Left cardiac atrium (tissue), 4 donors: ENCODE data around the gene KIAA1549. TPM values are rescaled to one million over a fixed set of nuclear protein-coding genes. Genes with fewer than 3 reads are reported as not detected.
A peak's percentile ranks its signal among the peaks of the same experiment; 100 is the strongest.

Source experiments
- ATAC-seq, 2 donors: fragments of 200-7000 bp; cut with Tn5 transposase; one replicate each; pipeline ENCODE4 v1.9.1; 2020; ENCODE audit warnings: mild to moderate bottlenecking in 2 of 2, moderate library complexity in 2 of 2
- DNase-seq: peaks from one replicate; pipeline ENCODE4 v3.0.0-alpha.2; 2020
- intact Hi-C, 2 donors: fragments of 100-400 bp; cut with DNase I; formaldehyde crosslinking; loops; one replicate each; pipeline versions ENCODE4 v1.14.1 to v1.15.1; 2022 to 2023
- total RNA-seq, 2 donors: library from RNA; stranded (reverse); fragmentation: NEBNext Ultra II Directional; extraction: Animal tissue kit (Norgen Biotek cat#: 25700); gene quantifications; one replicate each; pipeline ENCODE4 v1.2.1, GENCODE V29; 2021
- donor health status: DM: no; HTN: yes; CAD: no.
- donor health status: DM: no; HTN: yes; CAD: no; lungs with severe emphysema.
- donor health status: DM: yes; HTN: yes; CAD: no.
- donor health status: Dilated cardiomyopathy.

The KIAA1549 gene
- total RNA-seq, 2 donors from 2014 or later: 1.3 to 1.5 TPM

DNA sequence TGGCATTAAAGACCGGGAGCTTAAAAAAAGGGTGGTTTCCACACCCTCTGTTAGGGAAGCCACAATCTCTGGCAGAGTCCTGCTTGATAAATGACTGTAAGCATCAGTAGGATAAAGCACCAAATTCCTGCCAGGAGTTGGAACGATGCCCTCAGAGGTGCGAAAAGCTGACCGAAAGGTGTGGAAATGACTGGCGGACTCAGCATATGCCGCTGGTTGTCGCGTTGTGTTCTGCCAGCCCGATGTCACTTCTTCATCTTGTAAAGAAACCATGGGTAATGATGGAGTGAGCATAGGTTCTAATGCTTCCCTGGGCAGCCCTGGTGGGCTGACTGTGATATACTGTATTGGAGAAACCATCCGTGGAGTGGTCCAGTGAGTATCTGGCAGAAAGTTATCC, 62.4 kb downstream of the KIAA1549 start:
- DNase-seq (no peak), ATAC-seq (no peak)
- intact Hi-C loops: no loop called here

DNA sequence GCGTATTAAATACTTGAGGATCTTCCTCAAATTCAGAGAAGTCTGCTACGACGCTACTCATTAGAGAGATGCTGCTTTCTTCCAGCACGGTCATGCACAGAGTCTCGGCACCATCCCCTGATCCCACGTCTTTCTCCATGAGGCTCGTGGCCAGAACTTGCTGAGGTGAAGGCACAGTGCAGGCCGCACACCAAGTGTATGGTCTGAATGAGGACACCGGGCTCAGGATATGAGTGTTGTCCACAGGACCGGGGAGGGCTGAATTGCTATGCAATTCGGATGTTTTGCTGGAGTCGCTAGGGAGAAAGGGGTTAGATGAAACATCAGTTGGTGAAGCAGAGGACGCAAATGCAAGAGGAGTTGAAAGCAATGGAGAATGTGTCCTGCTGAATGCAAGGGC, 63.0 kb downstream of the KIAA1549 start:
- ATAC-seq: no peak
- intact Hi-C loops: no loop called here

DNA sequence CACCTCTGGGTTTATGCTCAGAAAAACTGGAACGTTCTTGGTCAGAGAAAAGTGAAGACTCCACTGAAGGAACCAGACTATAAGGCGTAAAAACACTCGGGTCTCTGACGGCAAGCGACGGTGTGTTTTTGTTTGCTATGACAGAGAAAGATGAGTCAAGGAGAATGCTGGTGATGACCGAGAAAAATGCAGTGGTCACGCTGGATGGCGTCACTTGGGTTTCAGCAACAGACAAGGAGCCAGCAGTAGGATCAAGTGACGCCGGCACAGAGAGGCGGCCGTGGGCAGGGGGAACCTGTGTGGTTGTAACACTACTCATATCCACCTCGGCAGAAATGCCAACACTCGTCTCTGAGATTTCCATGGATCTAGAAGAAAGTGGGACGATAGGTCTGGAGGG, 63.4 kb downstream of the KIAA1549 start:
- intact Hi-C loops: no loop called here
- DNase-seq: no peak
- ATAC-seq: no peak

More for the DNA sequence above, 63.0 kb downstream of the KIAA1549 start:
- no peak for DNase-seq

- no peak for ATAC-seq
- intact Hi-C loops: no loop called here
These were observed 64.5 kb downstream of the KIAA1549 start for GRCh38 chr7:138916731-138917130.

DNA sequence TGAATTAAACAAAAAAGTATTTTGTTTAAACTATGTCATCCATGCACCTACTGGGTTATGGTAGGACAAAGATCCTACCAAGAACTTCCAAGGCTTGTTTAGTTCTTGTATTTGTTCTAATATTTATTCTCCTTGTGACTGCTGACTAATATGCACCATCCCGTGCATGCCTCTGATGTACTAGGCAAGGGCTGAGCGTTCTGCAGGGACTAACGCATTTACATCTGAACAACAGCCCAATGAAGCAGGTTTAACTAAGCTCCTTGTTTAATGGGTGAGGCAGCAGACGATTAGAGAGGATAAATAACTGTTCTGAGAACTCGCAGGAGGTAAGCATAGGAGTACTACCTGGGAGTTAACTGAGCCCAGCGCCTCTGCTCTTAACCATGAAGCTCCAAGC, 64.9 kb downstream of the KIAA1549 start:
- ATAC-seq: no peak

More at GRCh38 chr7:138916731-138917130, 64.5 kb downstream of the KIAA1549 start:
- DNase-seq: no peak

DNA sequence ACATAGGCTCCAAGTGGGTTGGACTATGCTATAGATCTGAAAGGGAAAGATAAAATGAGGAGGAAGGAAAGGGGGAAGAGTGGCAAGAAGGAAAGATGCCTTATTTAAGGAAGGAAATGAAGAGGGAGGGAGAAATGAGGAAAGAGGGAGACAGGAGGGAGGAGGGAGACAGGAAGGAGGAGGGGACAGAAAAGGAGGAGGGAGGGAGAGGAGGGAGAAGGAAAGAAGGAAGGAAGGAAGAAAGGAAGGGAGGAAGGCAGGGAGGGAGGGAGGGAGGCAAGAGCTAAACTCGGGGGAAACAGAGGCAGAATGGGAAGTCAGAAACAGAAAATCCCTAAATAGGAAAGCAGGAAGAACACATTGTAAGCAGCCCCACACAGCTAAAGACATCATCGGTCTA, 67.4 kb downstream of the KIAA1549 start:
- intact Hi-C loops: no loop called here
- no peak for ATAC-seq
- DNase-seq: no peak

More for the DNA sequence above, 64.9 kb downstream of the KIAA1549 start:
- intact Hi-C loops: no loop called here
- no peak for DNase-seq

- DNase-seq (no peak), ATAC-seq (no peak)
- intact Hi-C loops: no loop called here
These were observed 70.2 kb downstream of the KIAA1549 start for GRCh38 chr7:138911007-138911406.

DNA sequence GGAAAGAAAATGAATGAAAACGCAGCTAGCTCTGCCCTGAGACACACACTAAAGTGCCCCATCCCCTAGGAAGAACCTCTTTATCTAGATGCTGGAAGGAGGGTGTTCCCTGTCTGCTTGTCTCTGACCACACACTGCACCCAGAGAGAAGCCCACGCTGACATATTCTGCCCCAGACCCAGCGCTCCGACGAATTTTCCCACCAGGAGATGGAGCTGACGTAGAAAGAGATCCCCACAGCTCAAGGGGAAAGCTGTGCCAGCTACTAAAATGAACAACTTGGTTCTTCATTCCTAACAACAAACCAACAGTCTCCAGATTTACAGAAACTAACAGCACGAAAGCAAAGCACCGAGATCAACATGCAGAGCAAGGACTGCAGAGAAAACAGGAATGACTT, 73.3 kb downstream of the KIAA1549 start:
- peak in 1 of 2 donors; percentile 34 for ATAC-seq
- intact Hi-C loops: no loop called here
- DNase-seq: no peak

- ATAC-seq (peak in 1 of 2 donors; percentile 45), DNase-seq (no peak)
- intact Hi-C loops: no loop called here
These were observed 73.9 kb downstream of the KIAA1549 start for GRCh38 chr7:138907201-138907847.

DNA sequence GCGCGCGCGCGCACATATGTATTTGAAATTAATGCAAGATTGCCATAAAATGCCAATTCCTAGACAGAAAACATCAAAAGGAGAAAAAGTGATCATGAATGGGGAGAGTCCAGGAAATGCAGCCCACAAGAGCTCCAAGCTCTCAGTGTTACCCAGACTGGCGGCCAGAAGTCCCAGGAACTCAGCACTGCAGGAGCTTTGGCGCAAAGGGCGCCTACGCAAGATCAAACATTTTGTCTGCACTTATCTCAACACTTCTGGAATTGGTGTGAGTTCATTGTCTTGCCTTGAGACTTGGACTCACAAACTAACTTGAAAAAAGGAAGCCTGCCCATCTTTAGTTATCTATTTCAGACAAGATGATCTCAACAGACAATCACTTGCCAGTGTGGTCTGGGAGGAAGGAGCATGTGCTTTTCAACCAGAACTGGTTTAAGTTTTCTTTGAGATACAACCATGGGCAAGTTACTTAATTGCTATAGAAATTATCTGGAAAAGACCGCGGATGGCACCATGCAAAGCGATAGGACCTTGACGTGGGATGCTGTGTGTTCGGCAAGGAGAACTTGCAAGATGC, 77.2 kb downstream of the KIAA1549 start:
- intact Hi-C loops: no loop called here
- no peak for DNase-seq
- ATAC-seq: no peak

GRCh38 chr7:138903186-138903820, 77.9 kb downstream of the KIAA1549 start:
- intact Hi-C loops: no loop called here
- no peak for ATAC-seq
- no peak for DNase-seq

- no peak for DNase-seq
- intact Hi-C loops: no loop called here
- no peak for ATAC-seq
These were observed 79.0 kb downstream of the KIAA1549 start for GRCh38 chr7:138902161-138902560.

DNA sequence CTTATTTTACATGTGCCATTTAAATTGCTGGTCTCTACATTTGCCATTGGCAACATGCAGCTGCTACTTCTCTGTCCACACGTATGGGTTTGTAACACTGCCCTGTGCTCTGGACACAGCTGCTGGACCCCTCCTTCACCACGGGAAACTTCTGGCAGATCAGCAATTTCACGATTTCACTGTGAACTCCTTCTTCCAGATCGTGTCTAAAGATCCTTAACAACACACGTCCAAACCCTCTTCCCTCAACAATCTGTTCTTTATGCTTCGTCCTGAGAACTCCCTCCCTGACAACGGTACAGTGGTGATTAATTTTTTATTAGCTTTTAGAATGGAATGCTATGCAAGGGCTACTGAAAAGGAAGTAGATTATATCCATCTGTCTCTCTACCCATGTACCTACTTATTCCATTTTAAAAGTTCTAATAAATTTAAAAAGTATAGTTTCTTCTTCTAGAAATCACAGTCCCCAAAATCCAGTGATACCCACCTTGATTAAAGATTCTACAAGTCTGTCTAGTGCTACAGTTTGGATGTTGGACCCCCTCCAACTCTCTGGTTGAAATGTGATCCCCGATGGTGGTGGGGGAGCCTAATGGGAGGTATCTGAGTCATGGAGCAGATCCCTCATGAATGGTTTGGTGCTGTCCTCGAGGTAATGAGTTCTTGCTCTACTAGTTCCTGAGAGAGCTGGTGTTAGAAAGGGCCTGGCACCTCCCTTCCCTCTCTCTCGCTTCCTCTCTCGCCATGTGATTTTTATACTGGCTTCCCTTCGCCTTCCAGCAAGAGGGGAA, 81.0 kb downstream of the KIAA1549 start:
- DNase-seq (no peak), ATAC-seq (no peak)
- intact Hi-C loops: no loop called here

DNA sequence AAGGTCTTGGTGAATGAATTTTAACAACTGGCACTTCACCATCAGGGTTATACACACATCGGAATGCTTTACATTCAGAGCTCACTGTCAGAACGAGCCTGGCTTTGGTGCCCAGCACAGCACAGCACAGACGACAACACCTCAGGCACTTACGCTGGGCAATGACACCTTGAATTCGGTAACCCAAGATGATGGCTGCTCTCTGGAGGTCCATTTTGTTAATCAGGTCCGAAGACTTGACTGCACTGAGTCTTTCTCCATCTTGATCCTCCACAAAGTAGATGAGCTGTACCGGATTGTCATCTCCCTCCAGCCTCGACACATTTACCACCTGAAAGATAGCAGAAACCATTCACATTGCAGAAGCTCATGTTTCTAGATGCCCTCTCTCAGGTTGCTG, 82.4 kb downstream of the KIAA1549 start:
- ATAC-seq: no peak
- intact Hi-C loops: no loop called here

GRCh38 chr7:138898255-138898654, 82.9 kb downstream of the KIAA1549 start:
- no peak for ATAC-seq
- DNase-seq: no peak
- intact Hi-C loops: no loop called here

More for the DNA sequence above, 82.4 kb downstream of the KIAA1549 start:
- no peak for DNase-seq

DNA sequence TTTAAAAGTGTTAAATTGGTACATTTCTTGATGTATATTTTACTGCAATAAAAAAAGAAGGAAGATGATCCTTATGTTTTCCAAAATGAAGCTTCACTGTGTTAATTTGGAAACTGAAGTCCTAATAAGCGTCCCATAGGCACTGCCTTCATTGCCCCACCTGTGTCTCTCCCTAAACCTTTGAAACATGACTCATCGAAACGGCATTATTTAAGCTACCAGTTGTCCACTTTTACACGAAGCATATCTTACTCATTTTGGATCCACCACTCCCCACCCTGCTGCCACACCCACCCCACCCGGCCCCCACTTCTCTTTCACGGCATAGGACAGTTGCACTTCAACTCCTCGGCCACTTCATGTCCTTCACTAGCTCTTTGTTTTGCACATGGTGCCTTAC, 85.5 kb downstream of the KIAA1549 start:
- ATAC-seq (no peak), DNase-seq (no peak)
- intact Hi-C loops: no loop called here

DNA sequence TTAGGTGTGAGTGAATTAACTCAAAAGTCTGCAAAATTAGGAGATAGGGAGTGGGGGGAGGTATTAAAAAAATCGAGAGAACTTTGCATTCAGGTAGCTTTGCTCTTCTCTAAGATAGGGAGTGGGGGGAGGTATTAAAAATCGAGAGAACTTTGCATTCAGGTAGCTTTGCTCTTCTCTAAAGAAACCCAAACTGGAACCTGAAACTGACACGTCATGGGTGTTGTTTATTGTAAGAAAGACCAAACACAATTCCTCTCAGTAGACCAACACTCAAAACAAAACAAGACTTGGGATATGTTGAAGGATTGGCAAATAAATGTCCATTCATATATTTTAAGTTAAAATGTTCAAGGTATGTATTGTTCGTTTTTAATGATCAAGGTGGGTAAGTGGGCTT, 87.9 kb downstream of the KIAA1549 start:
- ATAC-seq: no peak

GRCh38 chr7:138892812-138893211, 88.4 kb downstream of the KIAA1549 start:
- intact Hi-C loops: no loop called here
- no peak for ATAC-seq
- DNase-seq: no peak

More for the DNA sequence above, 87.9 kb downstream of the KIAA1549 start:
- no peak for DNase-seq
- intact Hi-C loops: no loop called here

DNA sequence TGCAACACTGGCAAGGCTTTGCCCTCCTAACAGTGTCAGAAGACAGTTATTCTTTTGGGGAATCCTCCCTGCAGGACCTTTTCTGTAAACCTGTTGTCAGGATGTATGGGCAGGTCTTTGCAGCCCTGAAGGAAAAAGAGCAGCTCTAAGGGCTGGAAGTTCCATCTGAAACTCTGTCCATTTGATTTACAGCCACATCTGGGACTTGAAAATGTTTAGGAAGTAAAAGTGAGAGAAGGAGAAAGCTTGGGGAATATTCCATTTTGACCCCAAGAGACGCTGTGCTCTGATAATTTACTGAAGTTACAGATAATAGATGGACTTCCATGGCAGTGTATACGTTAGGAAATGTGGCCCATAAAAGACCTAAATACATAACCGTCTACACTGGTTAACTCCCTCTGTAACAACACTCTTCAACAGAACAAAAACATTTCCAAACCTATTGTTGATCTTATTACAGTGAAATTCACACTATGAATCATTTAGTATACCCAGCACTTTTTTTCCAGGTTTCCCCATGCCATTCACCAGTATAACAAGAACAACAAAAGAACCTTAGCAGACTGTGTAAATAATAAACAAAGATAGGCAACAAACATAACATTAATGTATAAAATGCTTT, 89.1 kb downstream of the KIAA1549 start:
- no peak for ATAC-seq
- intact Hi-C loops: no loop called here
- no peak for DNase-seq

DNA sequence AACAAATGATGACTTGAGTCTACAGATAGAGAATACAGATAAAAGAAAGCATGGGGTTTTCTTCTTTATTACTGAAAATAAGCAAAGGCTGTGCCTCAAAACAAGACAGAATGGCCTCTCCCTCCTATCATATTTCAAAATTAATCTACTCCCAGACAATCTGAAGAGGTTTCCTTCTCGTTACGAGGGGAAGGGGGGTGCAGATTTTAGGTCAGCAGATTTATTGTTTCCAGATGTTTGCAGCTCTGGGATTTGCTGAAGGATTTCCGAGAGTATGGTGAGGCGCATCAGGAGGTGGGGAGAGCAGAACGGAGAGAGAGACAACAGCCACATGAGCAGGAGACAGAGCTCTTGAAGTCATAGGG, 89.8 kb downstream of the KIAA1549 start:
- ATAC-seq (no peak), DNase-seq (no peak)
- intact Hi-C loops: no loop called here
